ENCODE results near the gene PDPK1. TPM values are rescaled to one million over a fixed set of nuclear protein-coding genes. Genes with fewer than 3 reads are reported as not detected.
A peak's percentile ranks its signal among the peaks of the same experiment; 100 is the strongest.

PDPK1 gene
- polyA plus RNA-seq, 1 donor (not counting 4 experiments of a cell fraction or from before 2014, with no cell fraction given), result 23.4 TPM

DNA sequence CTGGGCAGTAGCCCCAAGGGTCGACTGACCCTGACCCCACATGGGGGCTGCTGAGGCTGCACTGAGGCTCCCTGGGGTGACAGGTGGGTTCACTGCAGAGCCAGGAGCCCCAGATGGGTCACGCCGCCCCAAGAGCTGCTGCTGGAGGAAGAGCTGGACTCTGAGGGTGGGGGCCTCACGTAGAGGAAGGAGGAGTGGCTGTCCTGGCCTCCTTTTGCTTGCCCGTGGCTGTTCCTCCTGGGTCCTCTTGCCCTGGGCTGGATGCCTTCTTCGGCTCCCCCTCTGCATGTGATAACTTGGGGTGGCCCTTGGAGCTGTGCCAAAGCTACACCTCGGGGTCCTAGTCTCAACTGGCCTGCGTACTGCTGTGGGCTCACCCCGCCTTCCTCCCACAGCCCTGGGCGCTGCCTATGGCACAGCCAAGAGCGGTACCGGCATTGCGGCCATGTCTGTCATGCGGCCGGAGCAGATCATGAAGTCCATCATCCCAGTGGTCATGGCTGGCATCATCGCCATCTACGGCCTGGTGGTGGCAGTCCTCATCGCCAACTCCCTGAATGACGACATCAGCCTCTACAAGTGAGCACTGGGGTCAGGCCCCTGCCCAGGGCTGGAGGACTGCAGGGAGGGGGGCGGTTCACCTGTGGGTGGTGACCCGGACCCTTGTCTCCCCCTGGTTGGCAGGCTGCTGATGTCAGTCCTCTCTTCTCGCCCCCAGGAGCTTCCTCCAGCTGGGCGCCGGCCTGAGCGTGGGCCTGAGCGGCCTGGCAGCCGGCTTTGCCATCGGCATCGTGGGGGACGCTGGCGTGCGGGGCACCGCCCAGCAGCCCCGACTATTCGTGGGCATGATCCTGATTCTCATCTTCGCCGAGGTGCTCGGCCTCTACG lies 18.8 kb upstream of the PDPK1 start:
- Histone ChIP-seq H3K27ac (ENCODE audit: control insufficient read depth, insufficient read depth, low read length) (no peak overlapping the region), H3K9me3 (ENCODE audit: control insufficient read depth, low read depth, low read length) (no peaks in the 10 kb centered on the region)
- FAIRE-seq, result no peak

DNA sequence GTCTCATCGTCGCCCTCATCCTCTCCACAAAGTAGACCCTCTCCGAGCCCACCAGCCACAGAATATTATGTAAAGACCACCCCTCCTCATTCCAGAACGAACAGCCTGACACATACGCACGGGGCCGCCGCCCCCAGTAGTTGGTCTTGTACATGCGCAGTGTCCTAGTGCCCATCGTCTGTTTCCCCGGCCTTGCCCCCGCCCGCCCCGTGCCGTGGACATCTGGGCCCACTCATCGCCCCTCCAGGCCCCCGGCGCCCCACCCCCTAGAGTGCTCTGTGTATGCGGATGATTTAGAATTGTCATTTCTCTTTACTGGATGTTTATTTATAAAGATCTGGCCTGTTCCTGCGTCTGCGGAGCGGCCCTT lies 18.1 kb upstream of the PDPK1 start:
- H3K27me3 ChIP-seq (ENCODE audit: control insufficient read depth, extremely low read depth, insufficient read depth, low read length), result no peaks in the 10 kb centered on the region
- no peaks in the 10 kb centered on the region for H3K9me3 ChIP-seq (ENCODE audit: control insufficient read depth, low read depth, low read length)
- no peak for DNase-seq (ENCODE audit: low read depth, low spot score)
- H3K79me2 ChIP-seq (ENCODE audit: control insufficient read depth, insufficient read depth, low read length), result peaks cover 62% of the 10 kb centered on the region
- H3K4me1 ChIP-seq (ENCODE audit: control insufficient read depth, extremely low read depth, insufficient read depth, low read length), result peaks cover 37% of the 10 kb centered on the region
- H3K27ac ChIP-seq (ENCODE audit: control insufficient read depth, insufficient read depth, low read length), result peak overlapping the region; percentile 26
- peak overlapping the region; percentile 44 for H3K9ac ChIP-seq (ENCODE audit: control insufficient read depth, extremely low read depth, insufficient read depth, low read length)
- peaks cover 14% of the 10 kb centered on the region for H3K9me1 ChIP-seq (ENCODE audit: control insufficient read depth, extremely low read depth, insufficient read depth, low read length)
- H3K4me3 ChIP-seq (ENCODE audit: control insufficient read depth in 2 of 3, extremely low read depth in 1 of 3, insufficient read depth in 2 of 3, low read depth in 1 of 3, low read length in 3 of 3), result no peak overlapping the region
- TF ChIP-seq EZH2 (IDR thresholded peaks at IDR 0.05; ENCODE audit: low read length), result no peak
- TF ChIP-seq, protein P1, sequence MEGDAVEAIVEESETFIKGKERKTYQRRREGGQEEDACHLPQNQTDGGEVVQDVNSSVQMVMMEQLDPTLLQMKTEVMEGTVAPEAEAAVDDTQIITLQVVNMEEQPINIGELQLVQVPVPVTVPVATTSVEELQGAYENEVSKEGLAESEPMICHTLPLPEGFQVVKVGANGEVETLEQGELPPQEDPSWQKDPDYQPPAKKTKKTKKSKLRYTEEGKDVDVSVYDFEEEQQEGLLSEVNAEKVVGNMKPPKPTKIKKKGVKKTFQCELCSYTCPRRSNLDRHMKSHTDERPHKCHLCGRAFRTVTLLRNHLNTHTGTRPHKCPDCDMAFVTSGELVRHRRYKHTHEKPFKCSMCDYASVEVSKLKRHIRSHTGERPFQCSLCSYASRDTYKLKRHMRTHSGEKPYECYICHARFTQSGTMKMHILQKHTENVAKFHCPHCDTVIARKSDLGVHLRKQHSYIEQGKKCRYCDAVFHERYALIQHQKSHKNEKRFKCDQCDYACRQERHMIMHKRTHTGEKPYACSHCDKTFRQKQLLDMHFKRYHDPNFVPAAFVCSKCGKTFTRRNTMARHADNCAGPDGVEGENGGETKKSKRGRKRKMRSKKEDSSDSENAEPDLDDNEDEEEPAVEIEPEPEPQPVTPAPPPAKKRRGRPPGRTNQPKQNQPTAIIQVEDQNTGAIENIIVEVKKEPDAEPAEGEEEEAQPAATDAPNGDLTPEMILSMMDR (optimal IDR thresholded peaks at IDR 0.05 in 1 of 3, IDR thresholded peaks at IDR 0.05 in 1 of 3, conservative IDR thresholded peaks at IDR 0.05 in 1 of 3; ENCODE audit: extremely low read depth in 1 of 3, insufficient read depth in 2 of 3, low read length in 3 of 3), result no peak
- peak overlapping the region; percentile 32 for H3K4me2 ChIP-seq (ENCODE audit: control insufficient read depth, extremely low read depth, insufficient read depth, low read depth, low read length)
- peaks cover 14 to 28% of the 10 kb centered on the region in 2 experiments for H3K36me3 ChIP-seq (ENCODE audit: control insufficient read depth in 2 of 2, extremely low read depth in 1 of 2, insufficient read depth in 2 of 2, low read length in 2 of 2)
- no peak overlapping the region for H2AFZ ChIP-seq (ENCODE audit: control insufficient read depth, low read length)
- no peak for FAIRE-seq
- peaks cover 41% of the 10 kb centered on the region for H4K20me1 ChIP-seq (ENCODE audit: control insufficient read depth, extremely low read depth, insufficient read depth, low read length)
- dilution Hi-C loops (cut with MboI; ENCODE audit: extremely low pct_ligation_motif_present, low sequenced_read_pairs), result no loop called here

More for the DNA sequence above, 18.8 kb upstream of the PDPK1 start:
- H2AFZ ChIP-seq (ENCODE audit: control insufficient read depth, low read length), result no peak overlapping the region
- no peak overlapping the region for H3K4me2 ChIP-seq (ENCODE audit: control insufficient read depth, extremely low read depth, insufficient read depth, low read depth, low read length)
- peaks cover 37% of the 10 kb centered on the region for H3K4me1 ChIP-seq (ENCODE audit: control insufficient read depth, extremely low read depth, insufficient read depth, low read length)
- DNase-seq (ENCODE audit: low read depth, low spot score), result no peak
- no peaks in the 10 kb centered on the region for H3K27me3 ChIP-seq (ENCODE audit: control insufficient read depth, extremely low read depth, insufficient read depth, low read length)
- H3K36me3 ChIP-seq (ENCODE audit: control insufficient read depth in 2 of 2, extremely low read depth in 1 of 2, insufficient read depth in 2 of 2, low read length in 2 of 2), result peaks cover 10 to 22% of the 10 kb centered on the region in 2 experiments
- dilution Hi-C loops (cut with MboI; ENCODE audit: extremely low pct_ligation_motif_present, low sequenced_read_pairs), result no loop called here
- H3K79me2 ChIP-seq (ENCODE audit: control insufficient read depth, insufficient read depth, low read length), result peaks cover 67% of the 10 kb centered on the region
- H3K9ac ChIP-seq (ENCODE audit: control insufficient read depth, extremely low read depth, insufficient read depth, low read length), result no peak overlapping the region
- peaks cover 38% of the 10 kb centered on the region for H4K20me1 ChIP-seq (ENCODE audit: control insufficient read depth, extremely low read depth, insufficient read depth, low read length)
- TF ChIP-seq, protein P1 (optimal IDR thresholded peaks at IDR 0.05 in 1 of 3, IDR thresholded peaks at IDR 0.05 in 1 of 3, conservative IDR thresholded peaks at IDR 0.05 in 1 of 3; ENCODE audit: extremely low read depth in 1 of 3, insufficient read depth in 2 of 3, low read length in 3 of 3), result peak in 1 of 3 experiments; percentile 1
- TF ChIP-seq EZH2 (IDR thresholded peaks at IDR 0.05; ENCODE audit: low read length), result no peak
- peaks cover 14% of the 10 kb centered on the region for H3K9me1 ChIP-seq (ENCODE audit: control insufficient read depth, extremely low read depth, insufficient read depth, low read length)
- H3K4me3 ChIP-seq (ENCODE audit: control insufficient read depth in 2 of 3, extremely low read depth in 1 of 3, insufficient read depth in 2 of 3, low read depth in 1 of 3, low read length in 3 of 3), result no peak overlapping the region
